SK-N-SH treated with all-trans-retinoic acid at 6 μM for 48 hours (cell line): ENCODE results near the gene SNX10.

Source experiments
- ATAC-seq: fragments of 200-7000 bp; cut with Tn5 transposase; 3 replicates; pipeline ENCODE4 v1.9.1; 2020; ENCODE audit warnings: mild to moderate bottlenecking, moderate library complexity
- ARNTL ChIP-seq: fragments of 450-650 bp; formaldehyde crosslinking; IDR thresholded peaks from 2 replicates; pipeline ENCODE4 v1.5.0; 2020; ENCODE audit warnings: low read depth, mild to moderate bottlenecking, moderate library complexity, borderline replicate concordance
- CREB5 ChIP-seq: fragments of 250-450 bp; sonication (Bioruptor Pico); IDR thresholded peaks from 2 replicates; pipeline ENCODE4 v1.5.1; 2020; ENCODE audit warnings: low read depth, mild to moderate bottlenecking, moderate library complexity
- CSRNP3 ChIP-seq: fragments of 250-450 bp; sonication (Bioruptor Pico); IDR thresholded peaks from 2 replicates; pipeline ENCODE4 v1.5.1; 2021; ENCODE audit warnings: mild to moderate bottlenecking, moderate library complexity
- ESRRG ChIP-seq: fragments of 250-450 bp; sonication (Bioruptor Pico); IDR thresholded peaks from 2 replicates; pipeline ENCODE4 v1.6.1; 2021; ENCODE audit warnings: mild to moderate bottlenecking
- ISL1 ChIP-seq: fragments of 250-450 bp; sonication (Bioruptor Pico); IDR thresholded peaks from 2 replicates; pipeline ENCODE4 v2.1.2; 2022; ENCODE audit warnings: mild to moderate bottlenecking, moderate library complexity
- OSR1 ChIP-seq: fragments of 250-450 bp; sonication (Bioruptor Pico); IDR thresholded peaks from 2 replicates; pipeline ENCODE4 v1.8.0; 2022; ENCODE audit warnings: moderate library complexity, mild to moderate bottlenecking, inconsistent platforms
- PATZ1 ChIP-seq: fragments of 250-450 bp; sonication (Bioruptor Pico); IDR thresholded peaks from 2 replicates; pipeline ENCODE4 v1.8.0; 2020; ENCODE audit warnings: mild to moderate bottlenecking, moderate library complexity, borderline replicate concordance
- PPARA ChIP-seq: fragments of 250-450 bp; sonication (Bioruptor Pico); IDR thresholded peaks from 2 replicates; pipeline ENCODE4 v1.5.0; 2020; ENCODE audit warnings: mild to moderate bottlenecking, borderline replicate concordance
- RARB ChIP-seq: fragments of 250-450 bp; sonication (Bioruptor Pico); IDR thresholded peaks from 2 replicates; pipeline ENCODE4 v1.8.0; 2021; ENCODE audit warnings: mild to moderate bottlenecking, moderate library complexity
- SNAI2 ChIP-seq: fragments of 250-450 bp; sonication (Bioruptor Pico); IDR thresholded peaks from 2 replicates; pipeline ENCODE4 v1.5.0; 2020; ENCODE audit warnings: mild to moderate bottlenecking, moderate library complexity
- TCF4 ChIP-seq: fragments of 250-450 bp; sonication (Bioruptor Pico); IDR thresholded peaks from 2 replicates; pipeline ENCODE4 v1.8.0; 2021; ENCODE audit warnings: mild to moderate bottlenecking, moderate library complexity, borderline replicate concordance
- TOX ChIP-seq: fragments of 250-450 bp; sonication (Bioruptor Pico); IDR thresholded peaks from 2 replicates; pipeline ENCODE4 v1.8.0; 2021; ENCODE audit warnings: mild to moderate bottlenecking, moderate library complexity, borderline replicate concordance
- TSHZ2 ChIP-seq: fragments of 250-450 bp; sonication (Bioruptor Pico); IDR thresholded peaks from 2 replicates; pipeline ENCODE4 v1.5.0; 2020; ENCODE audit warnings: mild to moderate bottlenecking, moderate library complexity
- ZC3H10 ChIP-seq: fragments of 250-450 bp; sonication (Bioruptor Pico); IDR thresholded peaks from 2 replicates; pipeline ENCODE4 v1.5.1; 2021; ENCODE audit warnings: mild to moderate bottlenecking, moderate library complexity
- ZFP3 ChIP-seq: fragments of 250-450 bp; sonication (Bioruptor Pico); IDR thresholded peaks from 2 replicates; pipeline ENCODE4 v1.5.0; 2020; ENCODE audit warnings: mild to moderate bottlenecking, moderate library complexity
- ZFP30 ChIP-seq: fragments of 450-650 bp; formaldehyde crosslinking; IDR thresholded peaks from 2 replicates; pipeline ENCODE4 v1.5.0; 2022; ENCODE audit warnings: mild to moderate bottlenecking, moderate library complexity
- ZNF565 ChIP-seq: fragments of 450-650 bp; formaldehyde crosslinking; conservative IDR thresholded peaks from 2 replicates; pipeline ENCODE4 v1.5.0; 2020; ENCODE audit warnings: low read depth, mild to moderate bottlenecking, moderate library complexity
- ZNF70 ChIP-seq: fragments of 450-650 bp; formaldehyde crosslinking; IDR thresholded peaks from 2 replicates; pipeline ENCODE4 v1.5.0; 2020; ENCODE audit warnings: mild to moderate bottlenecking, moderate library complexity
- ZNF8 ChIP-seq: fragments of 450-650 bp; formaldehyde crosslinking; IDR thresholded peaks from 2 replicates; pipeline ENCODE4 v1.5.0; 2020; ENCODE audit warnings: mild to moderate bottlenecking, moderate library complexity

Gene SNX10

GRCh38 chr7:26390016-26390415 is 98.4 kb downstream of the SNX10 start (continued):
- TF ChIP-seq ZNF565 (no peak), SNAI2 (no peak), CREB5 (CRISPR knock-in tag) (no peak), TOX (CRISPR knock-in tag) (no peak)

- TF ChIP-seq ZFP30 (CRISPR knock-in tag), result no peak
- no peak for TF ChIP-seq RARB
- TF ChIP-seq CSRNP3 (CRISPR knock-in tag), result no peak
- no peak for TF ChIP-seq CREB5 (CRISPR knock-in tag)
- no peak for TF ChIP-seq TOX (CRISPR knock-in tag)
- TF ChIP-seq ARNTL (CRISPR knock-in tag), result no peak
- TF ChIP-seq OSR1, result no peak
- TF ChIP-seq SNAI2, result no peak
- TF ChIP-seq ZNF70 (CRISPR knock-in tag), result no peak
- TF ChIP-seq ISL1 (CRISPR knock-in tag), result no peak
- no peak for TF ChIP-seq ZC3H10 (CRISPR knock-in tag)
- TF ChIP-seq ZFP3 (CRISPR knock-in tag), result no peak
- TF ChIP-seq TSHZ2 (CRISPR knock-in tag), result no peak
- no peak for ATAC-seq
These were observed 102.2 kb downstream of the SNX10 start for GRCh38 chr7:26393818-26394217.

- no peak for ATAC-seq
- TF ChIP-seq ISL1 (CRISPR knock-in tag) (no peak), CREB5 (CRISPR knock-in tag) (no peak), ZFP30 (CRISPR knock-in tag) (no peak), ESRRG (CRISPR knock-in tag) (no peak), ZNF8 (CRISPR knock-in tag) (no peak), PATZ1 (no peak), TCF4 (CRISPR knock-in tag) (no peak), ZNF70 (CRISPR knock-in tag) (no peak), OSR1 (no peak), ZFP3 (CRISPR knock-in tag) (no peak), PPARA (CRISPR knock-in tag) (no peak), ZC3H10 (CRISPR knock-in tag) (no peak)
These were observed 105.7 kb downstream of the SNX10 start for GRCh38 chr7:26397332-26397731.
